LNCAP (cell line): Measurements from ENCODE around the gene RASA3.

Experiments
- CTCF ChIP-seq: fragments of 450-650 bp; IDR thresholded peaks from 2 replicates; pipeline ENCODE4 v1.5.1; 2017; ENCODE audit warnings: mild to moderate bottlenecking

RASA3 gene

GRCh38 chr13:114027046-114027715, 105.2 kb downstream of the RASA3 start:
- no peak for TF ChIP-seq CTCF

- TF ChIP-seq CTCF: no peak
Measured at GRCh38 chr13:114026481-114026880, 105.9 kb downstream of the RASA3 start.

GRCh38 chr13:114025714-114026431, 106.5 kb downstream of the RASA3 start:
- TF ChIP-seq CTCF: no peak

- no peak for TF ChIP-seq CTCF
Measured at GRCh38 chr13:114025405-114025713, 107.1 kb downstream of the RASA3 start.

- no peak for TF ChIP-seq CTCF
Measured at GRCh38 chr13:114024603-114025404, 107.6 kb downstream of the RASA3 start.

- no peak for TF ChIP-seq CTCF
Measured at GRCh38 chr13:114023716-114024602, 108.5 kb downstream of the RASA3 start.

GRCh38 chr13:114022876-114023275, 109.5 kb downstream of the RASA3 start:
- TF ChIP-seq CTCF: no peak
